SJCRH30 (cell line): Measurements from ENCODE around the gene RIBC1. TPM values are rescaled to one million over a fixed set of nuclear protein-coding genes. Genes with fewer than 3 reads are reported as not detected.

ENCODE experiments used
- DNase-seq, 2 experiments: peaks; one replicate each; pipeline ENCODE4 v3.0.0-alpha.2; 2015 to 2020
- H3K27ac ChIP-seq: fragments of 250-450 bp; sonication (Bioruptor Pico); 2 replicates; pipeline ENCODE4 v1.5.1; 2020; ENCODE audit warnings: mild to moderate bottlenecking, moderate library complexity
- H3K27me3 ChIP-seq: fragments of 250-450 bp; sonication (Bioruptor Pico); 2 replicates; pipeline ENCODE4 v1.5.1; 2020; ENCODE audit warnings: mild to moderate bottlenecking, moderate library complexity
- H3K36me3 ChIP-seq: fragments of 250-450 bp; sonication (Bioruptor Pico); 2 replicates; pipeline ENCODE4 v1.5.1; 2020; ENCODE audit warnings: mild to moderate bottlenecking, moderate library complexity
- H3K4me1 ChIP-seq: fragments of 250-450 bp; sonication (Bioruptor Pico); 2 replicates; pipeline ENCODE4 v1.5.1; 2020; ENCODE audit warnings: mild to moderate bottlenecking, moderate library complexity
- H3K4me3 ChIP-seq: fragments of 250-450 bp; sonication (Bioruptor Pico); 2 replicates; pipeline ENCODE4 v1.5.1; 2020; ENCODE audit warnings: mild to moderate bottlenecking, moderate library complexity
- H3K9me3 ChIP-seq: fragments of 250-450 bp; sonication (Bioruptor Pico); replicated peaks from 2 replicates; pipeline ENCODE4 v1.5.1; 2020; ENCODE audit warnings: mild to moderate bottlenecking, moderate library complexity
- total RNA-seq: library from RNA; depleted of rRNA; stranded (reverse); fragments of >200 nt; shearing (Covaris generic); gene quantifications from 2 replicates; pipeline ENCODE4 v1.2.3, GENCODE V29; 2014

The RIBC1 gene
- total RNA-seq, 1 experiment from 2014 or later: 0.32 TPM

DNA sequence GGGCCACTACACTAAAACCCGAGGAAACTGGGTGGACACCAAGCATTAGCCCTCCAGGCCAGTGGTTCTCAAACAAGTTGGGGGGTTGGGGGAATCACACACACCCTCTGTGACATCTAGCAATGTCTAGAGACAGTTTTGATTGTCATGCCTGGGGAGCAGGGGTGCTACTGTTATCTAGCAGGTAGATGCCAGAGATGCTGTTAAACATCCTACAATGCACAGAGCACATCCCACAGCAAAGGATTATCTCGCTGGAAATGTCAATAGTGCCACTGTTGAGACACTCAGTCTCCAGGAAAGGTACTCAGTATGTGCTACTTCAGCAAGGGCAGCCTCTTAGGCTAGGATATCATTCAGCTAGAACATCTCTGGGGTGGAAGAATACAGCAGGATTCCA, 1.5 kb upstream of the RIBC1 start:
- DNase-seq: no peak
- H3K27me3 ChIP-seq: no peaks in the 10 kb centered on the region
- H3K4me3 ChIP-seq: peak overlapping the region; percentile 89
- H3K4me1 ChIP-seq: no peaks in the 10 kb centered on the region
- no peak overlapping the region for H3K27ac ChIP-seq
- H3K36me3 ChIP-seq: no peaks in the 10 kb centered on the region
- no peaks in the 10 kb centered on the region for H3K9me3 ChIP-seq

DNA sequence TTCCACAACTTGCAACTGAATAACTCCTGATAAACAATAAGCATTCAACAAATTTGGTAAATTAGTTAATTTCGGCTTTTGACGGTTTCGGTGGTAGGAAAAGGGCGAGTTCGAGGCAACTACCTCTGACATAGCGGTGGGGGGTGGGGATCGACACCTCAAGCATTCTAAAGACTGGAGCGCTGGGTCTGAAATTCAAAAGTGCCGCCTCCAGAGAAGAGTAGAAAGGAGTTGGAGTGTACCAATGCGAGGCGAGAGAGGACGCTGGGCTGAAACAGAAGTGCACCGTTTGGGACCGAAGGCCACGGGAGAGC, 944 bp upstream of the RIBC1 start:
- no peak for DNase-seq
- Histone ChIP-seq H3K27me3 (no peaks in the 10 kb centered on the region), H3K4me1 (no peaks in the 10 kb centered on the region), H3K4me3 (peak overlapping the region; percentile 89), H3K27ac (peak overlapping the region; percentile 98), H3K36me3 (no peaks in the 10 kb centered on the region), H3K9me3 (no peaks in the 10 kb centered on the region)

GRCh38 chrX:53422086-53422860, 400 bp upstream of the RIBC1 start, which contains the start of gene SMC1A:
Gene SMC1A (minus strand): TSS chrX:53422654. CDS start chrX:53422600, 54 bp downstream.
- Histone ChIP-seq H3K9me3 (no peaks in the 10 kb centered on the region), H3K36me3 (no peaks in the 10 kb centered on the region), H3K4me1 (no peaks in the 10 kb centered on the region), H3K4me3 (peak within 1 kb of the TSS; percentile 89), H3K27me3 (no peaks in the 10 kb centered on the region), H3K27ac (peak within 1 kb of the TSS; percentile 98)
- DNase-seq: peak; percentile 93 to 95

GRCh38 chrX:53429755-53430154, 7.1 kb downstream of the RIBC1 start:
- no peak overlapping the region for H3K4me3 ChIP-seq
- no peaks in the 10 kb centered on the region for H3K27me3 ChIP-seq
- H3K9me3 ChIP-seq: no peaks in the 10 kb centered on the region
- H3K27ac ChIP-seq: no peak overlapping the region
- H3K36me3 ChIP-seq: no peaks in the 10 kb centered on the region
- DNase-seq: no peak
- H3K4me1 ChIP-seq: no peaks in the 10 kb centered on the region

DNA sequence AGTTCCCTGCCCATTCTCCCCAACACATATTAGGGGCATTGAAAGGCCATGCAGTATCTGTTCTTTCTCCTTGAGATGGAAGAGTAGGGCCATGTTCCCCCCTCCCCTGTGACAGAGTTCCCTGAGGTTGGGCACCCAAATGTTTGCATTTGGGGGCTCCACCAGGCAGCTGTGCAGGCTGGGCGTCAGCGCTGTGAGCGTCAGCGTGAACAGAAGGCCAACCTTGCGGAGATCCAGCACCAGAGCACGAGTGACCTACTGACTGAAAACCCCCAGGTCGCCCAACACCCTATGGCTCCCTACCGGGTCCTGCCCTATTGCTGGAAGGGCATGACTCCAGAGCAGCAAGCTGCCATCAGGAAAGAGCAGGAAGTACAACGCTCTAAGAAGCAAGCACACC, 7.6 kb downstream of the RIBC1 start:
- Histone ChIP-seq H3K27ac (no peak overlapping the region), H3K36me3 (no peaks in the 10 kb centered on the region), H3K27me3 (no peaks in the 10 kb centered on the region), H3K4me1 (no peaks in the 10 kb centered on the region), H3K9me3 (no peaks in the 10 kb centered on the region), H3K4me3 (no peak overlapping the region)
- DNase-seq: no peak

- Histone ChIP-seq H3K36me3 (no peaks in the 10 kb centered on the region), H3K4me1 (no peaks in the 10 kb centered on the region), H3K9me3 (no peaks in the 10 kb centered on the region), H3K27me3 (no peaks in the 10 kb centered on the region), H3K4me3 (peak within 1 kb of the TSS; percentile 70), H3K27ac (peak within 1 kb of the TSS; percentile 51)
- peak; percentile 83 to 86 for DNase-seq
These were observed 11.3 kb downstream of the RIBC1 start, which contains the start of gene HSD17B10 for GRCh38 chrX:53433651-53434639. Gene HSD17B10 (minus strand): TSS chrX:53434370. CDS start chrX:53434345, 25 bp downstream.

GRCh38 chrX:53435997-53436396, 13.3 kb downstream of the RIBC1 start:
- H3K27me3 ChIP-seq: no peaks in the 10 kb centered on the region
- H3K4me3 ChIP-seq: no peak overlapping the region
- DNase-seq: peak; percentile 45 to 63
- no peak overlapping the region for H3K27ac ChIP-seq
- H3K9me3 ChIP-seq: no peaks in the 10 kb centered on the region
- H3K36me3 ChIP-seq: no peaks in the 10 kb centered on the region
- H3K4me1 ChIP-seq: no peaks in the 10 kb centered on the region

GRCh38 chrX:53437206-53437605, 14.5 kb downstream of the RIBC1 start:
- Histone ChIP-seq H3K27me3 (no peaks in the 10 kb centered on the region), H3K4me1 (no peaks in the 10 kb centered on the region), H3K9me3 (no peaks in the 10 kb centered on the region), H3K36me3 (no peaks in the 10 kb centered on the region), H3K27ac (no peak overlapping the region), H3K4me3 (no peak overlapping the region)
- no peak for DNase-seq

- H3K27me3 ChIP-seq: no peaks in the 10 kb centered on the region
These were observed 15.6 kb downstream of the RIBC1 start for GRCh38 chrX:53438174-53438831.

GRCh38 chrX:53438832-53439230, 16.2 kb downstream of the RIBC1 start:
- no peaks in the 10 kb centered on the region for H3K9me3 ChIP-seq
- no peaks in the 10 kb centered on the region for H3K27me3 ChIP-seq
- H3K27ac ChIP-seq: no peak overlapping the region
- DNase-seq: no peak
- H3K36me3 ChIP-seq: no peaks in the 10 kb centered on the region
- H3K4me1 ChIP-seq: no peaks in the 10 kb centered on the region
- no peak overlapping the region for H3K4me3 ChIP-seq

More at GRCh38 chrX:53438174-53438831, 15.6 kb downstream of the RIBC1 start:
- DNase-seq: no peak
- no peaks in the 10 kb centered on the region for H3K4me1 ChIP-seq
- H3K9me3 ChIP-seq: no peaks in the 10 kb centered on the region
- H3K4me3 ChIP-seq: no peak overlapping the region
- H3K36me3 ChIP-seq: no peaks in the 10 kb centered on the region
- no peak overlapping the region for H3K27ac ChIP-seq

DNA sequence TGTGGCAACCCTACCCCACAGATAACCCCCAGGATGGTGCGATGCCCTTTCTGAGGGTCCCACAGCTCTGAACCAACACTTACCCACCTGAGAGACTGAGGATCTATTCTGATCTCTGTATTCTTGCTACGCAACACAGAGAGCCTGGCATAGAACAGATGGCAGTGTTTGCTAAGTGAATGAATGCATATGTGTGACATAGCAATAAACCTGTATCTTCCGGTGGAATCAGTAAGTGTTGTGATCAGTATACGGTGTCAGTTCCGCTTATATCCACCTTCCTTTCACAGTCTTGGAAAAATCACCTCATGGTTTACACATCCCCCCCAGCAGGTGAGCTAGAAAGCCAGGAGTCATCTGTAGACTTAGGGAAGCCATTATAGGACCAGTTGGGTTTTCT, 17.4 kb downstream of the RIBC1 start:
- no peaks in the 10 kb centered on the region for H3K4me1 ChIP-seq
- no peak for DNase-seq
- no peaks in the 10 kb centered on the region for H3K27me3 ChIP-seq
- no peak overlapping the region; the same call in 1 of the 2 replicates for H3K27ac ChIP-seq
- H3K36me3 ChIP-seq: no peaks in the 10 kb centered on the region
- H3K9me3 ChIP-seq: no peaks in the 10 kb centered on the region
- peak overlapping the region; percentile 54 for H3K4me3 ChIP-seq

DNA sequence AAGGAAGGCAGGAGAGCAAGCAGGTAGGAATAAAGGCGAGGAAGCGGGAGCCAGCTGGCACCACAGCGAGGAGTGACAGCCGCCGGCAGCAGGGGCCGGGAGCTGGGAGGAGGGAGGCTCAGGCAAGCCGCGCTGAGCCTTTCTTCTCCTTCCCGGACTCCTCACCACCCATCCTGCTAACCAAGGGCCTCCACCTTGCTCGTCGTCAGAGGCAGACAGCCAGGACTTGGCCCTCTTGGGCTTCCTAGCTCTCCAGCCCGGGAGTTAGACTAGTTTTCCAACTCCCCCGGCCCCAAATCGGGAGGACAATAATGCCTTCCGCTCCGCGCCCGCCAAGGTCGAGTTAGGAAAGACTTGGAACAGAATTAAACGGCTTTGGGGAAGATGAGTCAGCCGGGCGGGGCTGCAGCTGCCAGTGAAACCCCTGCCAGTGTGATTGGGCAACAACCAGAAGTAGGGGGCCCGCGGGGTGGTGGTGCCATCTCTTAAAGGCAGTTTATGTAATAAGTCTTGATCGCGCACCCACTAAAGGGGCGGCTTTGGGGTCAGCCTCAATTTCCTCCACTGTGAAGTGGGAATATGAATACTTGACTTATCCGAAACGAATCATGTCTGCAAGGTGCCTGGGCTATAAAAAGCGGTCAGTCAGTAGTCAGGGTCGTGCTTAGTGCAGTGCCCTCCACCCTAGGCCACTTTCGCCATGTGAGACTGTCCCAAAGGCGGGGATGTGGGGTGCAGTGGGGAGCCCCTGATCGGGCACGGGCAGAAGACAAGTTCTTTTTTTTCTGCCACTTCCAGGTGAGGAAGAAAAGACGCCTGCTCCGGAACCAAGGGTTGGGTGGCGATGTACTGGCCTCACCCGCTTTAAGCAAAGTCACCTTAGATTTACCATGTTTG, 18.2 kb downstream of the RIBC1 start:
- no peaks in the 10 kb centered on the region for H3K36me3 ChIP-seq
- H3K27me3 ChIP-seq: no peaks in the 10 kb centered on the region
- no peaks in the 10 kb centered on the region for H3K9me3 ChIP-seq
- H3K4me1 ChIP-seq: no peaks in the 10 kb centered on the region
- H3K27ac ChIP-seq: peak overlapping the region; percentile 51
- DNase-seq: peak; percentile 27 to 38
- H3K4me3 ChIP-seq: peak overlapping the region; percentile 54

DNA sequence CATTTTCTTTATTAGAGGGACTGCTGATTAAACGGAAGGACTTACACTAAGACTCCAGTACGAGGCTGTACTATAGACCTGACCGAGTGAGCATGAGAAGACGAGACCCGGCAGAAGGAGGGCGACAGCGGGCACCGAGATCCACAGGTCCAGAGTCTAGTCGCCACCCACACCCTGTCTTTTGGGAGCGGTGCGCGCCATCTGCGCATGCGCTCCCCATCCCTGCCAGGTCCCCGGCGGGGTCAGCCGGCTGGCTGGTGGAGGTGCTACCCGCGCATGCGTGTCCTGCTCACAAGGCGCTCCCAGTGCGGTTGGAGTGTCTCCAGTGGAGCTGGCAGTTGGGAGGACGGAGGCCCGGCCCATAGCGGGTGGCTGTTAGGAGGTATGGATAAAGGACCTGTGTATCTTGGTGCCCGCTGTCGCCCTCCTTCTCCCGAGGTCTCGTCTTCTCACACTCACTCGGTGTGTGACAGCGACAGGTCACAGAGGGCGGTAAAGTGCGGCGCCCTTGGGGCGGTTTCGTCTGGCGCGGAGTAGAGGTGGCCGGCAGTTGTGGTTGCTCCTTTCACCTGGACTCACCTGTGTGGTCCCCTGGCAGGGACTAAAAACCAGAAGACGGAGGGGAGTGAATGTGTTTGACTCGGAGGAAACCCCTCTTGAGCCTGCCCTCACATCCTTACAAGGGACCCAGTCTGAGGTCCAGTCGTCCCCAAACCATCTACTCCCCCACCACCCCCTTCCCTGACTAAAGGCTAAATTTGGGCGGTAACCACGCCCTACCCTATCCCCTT, 19.1 kb downstream of the RIBC1 start:
- Histone ChIP-seq H3K4me3 (no peak overlapping the region), H3K27ac (no peak overlapping the region), H3K36me3 (no peaks in the 10 kb centered on the region), H3K9me3 (no peaks in the 10 kb centered on the region), H3K4me1 (no peaks in the 10 kb centered on the region), H3K27me3 (no peaks in the 10 kb centered on the region)
- DNase-seq: no peak
